SK-N-SH (cell line): ENCODE results near the gene CACNA1A. TPM values are rescaled to one million over a fixed set of nuclear protein-coding genes. Genes with fewer than 3 reads are reported as not detected.

ENCODE experiments used
- CTCF ChIA-PET: fragments of 300-600, 350-600 bp; formaldehyde crosslinking; extraction: SDS; loops from one replicate; lab custom pipeline; 2021; lab: Yijun Ruan, JAX
- POLR2A ChIA-PET: fragments of 350-600 bp; sonication (Branson Sonifier 250); formaldehyde crosslinking; extraction: SDS; loops from one replicate; lab custom pipeline; 2020; ENCODE audit warnings: antibody characterized with exemption, inconsistent platforms; lab: Yijun Ruan, JAX
- DNase-seq: peaks from one replicate; pipeline ENCODE4 v3.0.0; 2012
- H2AFZ ChIP-seq: fragments of 200-600 bp; sonication (generic); 2 replicates; pipeline ENCODE4 v1.8.1; 2016; ENCODE audit warnings: antibody characterized with exemption, mild to moderate bottlenecking, low read depth
- H3F3A ChIP-seq: fragments of 200-600 bp; sonication (generic); replicated peaks from 2 replicates; pipeline ENCODE3; 2016; ENCODE audit warnings: antibody characterized with exemption, mild to moderate bottlenecking; ENCODE audit not compliant: insufficient read depth
- H3K27ac ChIP-seq, 2 experiments: fragments of 200-500 bp in 1 of 2; fragments of 200-600 bp in 1 of 2; sonication (Bioruptor generic) in 1 of 2; sonication (generic), shearing (Covaris generic) in 1 of 2; 2 replicates each; pipeline versions ENCODE4 v1.5.1 to v1.6.1; 2014 to 2016; ENCODE audit warnings: low read depth in 2 of 2, inconsistent platforms in 1 of 2, low read length in 1 of 2, mild to moderate bottlenecking in 1 of 2, mixed read lengths in 1 of 2
- H3K27me3 ChIP-seq: fragments of 200-600 bp; sonication (generic), shearing (Covaris generic); 2 replicates; pipeline ENCODE4 v1.6.1; 2016; ENCODE audit warnings: mixed run types; ENCODE audit not compliant: insufficient read depth
- H3K36me3 ChIP-seq, 2 experiments: fragments of 200-500 bp in 1 of 2; fragments of 200-600 bp in 1 of 2; sonication (Bioruptor generic) in 1 of 2; sonication (generic) in 1 of 2; replicated peaks in 1 of 2; 2 replicates each; pipeline versions ENCODE3 to v1.5.1; 2014 to 2016; ENCODE audit warnings: low read length in 1 of 2, mild to moderate bottlenecking in 1 of 2; ENCODE audit not compliant: insufficient read depth in 2 of 2, control insufficient read depth in 1 of 2
- H3K4me1 ChIP-seq, 2 experiments: fragments of 200-500 bp in 1 of 2; fragments of 200-600 bp in 1 of 2; sonication (Bioruptor generic) in 1 of 2; sonication (generic), shearing (Covaris generic) in 1 of 2; 2 replicates each; pipeline versions ENCODE4 v1.5.1 to v1.6.1; 2014 to 2016; ENCODE audit warnings: low read depth in 1 of 2, low read length in 1 of 2, mixed run types in 1 of 2; ENCODE audit not compliant: insufficient read depth in 2 of 2, control insufficient read depth in 1 of 2
- H3K4me2 ChIP-seq: fragments of 200-600 bp; sonication (generic), shearing (Covaris generic); 2 replicates; pipeline ENCODE4 v1.6.1; 2017; ENCODE audit warnings: mixed run types
- H3K4me3 ChIP-seq, 2 experiments: fragments of 200-500 bp in 1 of 2; fragments of 200-600 bp in 1 of 2; sonication (Bioruptor generic) in 1 of 2; sonication (generic), shearing (Covaris generic) in 1 of 2; 2 replicates each; pipeline versions ENCODE4 v1.5.1 to v1.8.1; 2014 to 2016; ENCODE audit warnings: low read depth in 2 of 2, inconsistent platforms in 1 of 2, low read length in 1 of 2, mild to moderate bottlenecking in 1 of 2, mixed read lengths in 1 of 2, moderate library complexity in 1 of 2
- H3K79me2 ChIP-seq: fragments of 200-600 bp; sonication (generic); 2 replicates; pipeline ENCODE4 v1.8.1; 2017; ENCODE audit warnings: mild to moderate bottlenecking; ENCODE audit not compliant: insufficient read depth
- H3K9ac ChIP-seq: fragments of 200-600 bp; sonication (generic); 2 replicates; pipeline ENCODE4 v1.6.1; 2017; ENCODE audit warnings: mixed run types
- H3K9me2 ChIP-seq: fragments of 200-600 bp; sonication (generic); 2 replicates; pipeline ENCODE4 v1.6.1; 2017; ENCODE audit warnings: mixed run types
- H3K9me3 ChIP-seq: fragments of 200-600 bp; sonication (generic); 2 replicates; pipeline ENCODE4 v1.6.1; 2017; ENCODE audit warnings: mixed run types, mild to moderate bottlenecking, moderate library complexity
- H4K20me1 ChIP-seq: fragments of 200-600 bp; sonication (generic); 2 replicates; pipeline ENCODE4 v1.6.1; 2017; ENCODE audit warnings: mild to moderate bottlenecking, mixed run types; ENCODE audit not compliant: insufficient read depth
- ELF1 ChIP-seq: IDR thresholded peaks from 2 replicates; pipeline ENCODE4 v1.4.0; 2012
- FOSL2 ChIP-seq: IDR thresholded peaks from 2 replicates; pipeline ENCODE4 v1.4.0; 2012; ENCODE audit warnings: low read depth, mild to moderate bottlenecking, moderate library complexity, borderline replicate concordance
- FOXJ3 ChIP-seq: sonication (generic); formaldehyde crosslinking; IDR thresholded peaks from 2 replicates; pipeline ENCODE4 v1.5.1; 2020; ENCODE audit warnings: mild to moderate bottlenecking, missing genetic modification reagents
- GABPA ChIP-seq: IDR thresholded peaks from 2 replicates; pipeline ENCODE4 v1.4.0; 2012; ENCODE audit warnings: low read depth, mild to moderate bottlenecking
- JUND ChIP-seq: IDR thresholded peaks from 2 replicates; pipeline ENCODE4 v1.4.0; 2012
- NFIC ChIP-seq: IDR thresholded peaks from 2 replicates; pipeline ENCODE4 v1.4.0; 2012; ENCODE audit warnings: borderline replicate concordance
- POLR2AphosphoS5 ChIP-seq: IDR thresholded peaks from 2 replicates; pipeline ENCODE4 v1.6.1; 2012; ENCODE audit warnings: low read depth, low read length
- RAD21 ChIP-seq: IDR thresholded peaks from 2 replicates; pipeline ENCODE4 v1.6.1; 2012; ENCODE audit warnings: mild to moderate bottlenecking, low read length
- USF1 ChIP-seq: IDR thresholded peaks from 2 replicates; pipeline ENCODE4 v1.4.0; 2012; ENCODE audit warnings: low read depth, borderline replicate concordance
- YY1 ChIP-seq: IDR thresholded peaks from 2 replicates; pipeline ENCODE4 v1.4.0; 2012; ENCODE audit warnings: low read depth, mild to moderate bottlenecking
- WGBS: methylation state at CpG from one replicate; pipeline ENCODE4 v1.1.6; 2017; ENCODE audit warnings: low lambda C conversion rate; 5-methylcytosine and 5-hydroxymethylcytosine counted together
- polyA plus RNA-seq, 3 experiments: library from polyadenylated mRNA; depleted of rRNA; stranded (reverse); fragments of >200 nt; gene quantifications; 2 replicates each; pipeline ENCODE4 v1.2.3, GENCODE V29; 2012
- TF ChIP-seq, protein P1 (sequence below): IDR thresholded peaks from 2 replicates; pipeline ENCODE4 v1.6.1; 2012; ENCODE audit warnings: mild to moderate bottlenecking, low read depth, low read length, moderate library complexity
- TF ChIP-seq, protein P2 (sequence below): fragments of 150-350 bp; IDR thresholded peaks from 2 replicates; pipeline ENCODE4 v1.6.1; 2016; ENCODE audit warnings: mild to moderate bottlenecking, low read depth, low read length

CACNA1A gene
- polyA plus RNA-seq, 1 of the 3 experiments (the other 2 are of a cell fraction): 1.3 TPM

GRCh38 chr19:13398780-13399726 is 107.2 kb downstream of the CACNA1A start (continued):
- TF ChIP-seq NFIC (peak; percentile 59), FOXJ3 (CRISPR knock-in tag) (no peak), YY1 (peak; percentile 22; the same call in 1 of the 2 replicates), FOSL2 (peak; percentile 99), JUND (peak; percentile 92)

- H3K9me2 ChIP-seq: no peaks in the 10 kb centered on the region
- peaks cover 28% of the 10 kb centered on the region for H3F3A ChIP-seq
- peaks cover 0 to 16% of the 10 kb centered on the region in 2 experiments; a peak in 2 of 4 replicates for H3K4me1 ChIP-seq
- H3K36me3 ChIP-seq: no peaks in the 10 kb centered on the region
- no peaks in the 10 kb centered on the region for H3K9me3 ChIP-seq
- DNase-seq: no peak
- H3K27me3 ChIP-seq: 0 out of 2 replicates have a peak, but pooled peaks cover 4% of the 10 kb centered on the region
- WGBS: 23% methylated on average over 4 of the region's 4 CpGs
- peak overlapping the region; percentile 73; the same call in 1 of the 2 replicates for H2AFZ ChIP-seq
- H3K27ac ChIP-seq: peak overlapping the region in 1 of 2 experiments; percentile 94; a peak in 2 of 4 replicates
- CTCF ChIA-PET: interaction anchor here (0.7 kb wide), 1 partner anchor 135 kb away, joined by 3 read pairs; no protein-coding TSS in a partner anchor
- peak overlapping the region; percentile 59; the same call in 1 of the 2 replicates for H3K9ac ChIP-seq
- H4K20me1 ChIP-seq: no peaks in the 10 kb centered on the region
- POLR2A ChIA-PET: no interaction called here
- TF ChIP-seq NFIC (no peak), ELF1 (no peak), USF1 (no peak), POLR2AphosphoS5 (no peak), FOXJ3 (CRISPR knock-in tag) (no peak)
- peak overlapping the region; percentile 79 for H3K4me2 ChIP-seq
- H3K79me2 ChIP-seq: no peaks in the 10 kb centered on the region
- H3K4me3 ChIP-seq: no peak overlapping the region; a peak in 1 of 4 replicates
These were observed 108.1 kb downstream of the CACNA1A start for GRCh38 chr19:13398182-13398581.

- peaks cover 18% of the 10 kb centered on the region; the same call in 1 of the 2 replicates for H3K27me3 ChIP-seq
- TF ChIP-seq, protein P1, sequence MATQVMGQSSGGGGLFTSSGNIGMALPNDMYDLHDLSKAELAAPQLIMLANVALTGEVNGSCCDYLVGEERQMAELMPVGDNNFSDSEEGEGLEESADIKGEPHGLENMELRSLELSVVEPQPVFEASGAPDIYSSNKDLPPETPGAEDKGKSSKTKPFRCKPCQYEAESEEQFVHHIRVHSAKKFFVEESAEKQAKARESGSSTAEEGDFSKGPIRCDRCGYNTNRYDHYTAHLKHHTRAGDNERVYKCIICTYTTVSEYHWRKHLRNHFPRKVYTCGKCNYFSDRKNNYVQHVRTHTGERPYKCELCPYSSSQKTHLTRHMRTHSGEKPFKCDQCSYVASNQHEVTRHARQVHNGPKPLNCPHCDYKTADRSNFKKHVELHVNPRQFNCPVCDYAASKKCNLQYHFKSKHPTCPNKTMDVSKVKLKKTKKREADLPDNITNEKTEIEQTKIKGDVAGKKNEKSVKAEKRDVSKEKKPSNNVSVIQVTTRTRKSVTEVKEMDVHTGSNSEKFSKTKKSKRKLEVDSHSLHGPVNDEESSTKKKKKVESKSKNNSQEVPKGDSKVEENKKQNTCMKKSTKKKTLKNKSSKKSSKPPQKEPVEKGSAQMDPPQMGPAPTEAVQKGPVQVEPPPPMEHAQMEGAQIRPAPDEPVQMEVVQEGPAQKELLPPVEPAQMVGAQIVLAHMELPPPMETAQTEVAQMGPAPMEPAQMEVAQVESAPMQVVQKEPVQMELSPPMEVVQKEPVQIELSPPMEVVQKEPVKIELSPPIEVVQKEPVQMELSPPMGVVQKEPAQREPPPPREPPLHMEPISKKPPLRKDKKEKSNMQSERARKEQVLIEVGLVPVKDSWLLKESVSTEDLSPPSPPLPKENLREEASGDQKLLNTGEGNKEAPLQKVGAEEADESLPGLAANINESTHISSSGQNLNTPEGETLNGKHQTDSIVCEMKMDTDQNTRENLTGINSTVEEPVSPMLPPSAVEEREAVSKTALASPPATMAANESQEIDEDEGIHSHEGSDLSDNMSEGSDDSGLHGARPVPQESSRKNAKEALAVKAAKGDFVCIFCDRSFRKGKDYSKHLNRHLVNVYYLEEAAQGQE: no peak
- TF ChIP-seq GABPA: peak; percentile 73
- TF ChIP-seq, protein P2, sequence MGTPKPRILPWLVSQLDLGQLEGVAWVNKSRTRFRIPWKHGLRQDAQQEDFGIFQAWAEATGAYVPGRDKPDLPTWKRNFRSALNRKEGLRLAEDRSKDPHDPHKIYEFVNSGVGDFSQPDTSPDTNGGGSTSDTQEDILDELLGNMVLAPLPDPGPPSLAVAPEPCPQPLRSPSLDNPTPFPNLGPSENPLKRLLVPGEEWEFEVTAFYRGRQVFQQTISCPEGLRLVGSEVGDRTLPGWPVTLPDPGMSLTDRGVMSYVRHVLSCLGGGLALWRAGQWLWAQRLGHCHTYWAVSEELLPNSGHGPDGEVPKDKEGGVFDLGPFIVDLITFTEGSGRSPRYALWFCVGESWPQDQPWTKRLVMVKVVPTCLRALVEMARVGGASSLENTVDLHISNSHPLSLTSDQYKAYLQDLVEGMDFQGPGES: no peak
- TF ChIP-seq POLR2AphosphoS5: no peak
- TF ChIP-seq RAD21: no peak
- TF ChIP-seq USF1: peak; percentile 64; the same call in 1 of the 2 replicates
- peak; percentile 67; the same call in 1 of the 2 replicates for TF ChIP-seq ELF1
- TF ChIP-seq, all 33 proteins: peak for 3
- WGBS: 24% methylated on average over 18 of the region's 18 CpGs
- ChIA-PET POLR2A (no interaction called here), CTCF (no interaction called here)
- H3K4me2 ChIP-seq: peak overlapping the region; percentile 18; the same call in 1 of the 2 replicates
- no peak overlapping the region for H3K4me3 ChIP-seq
- H3F3A ChIP-seq: peaks cover 28% of the 10 kb centered on the region
- no peaks in the 10 kb centered on the region for H3K79me2 ChIP-seq
- no peak overlapping the region for H3K27ac ChIP-seq
- no peaks in the 10 kb centered on the region for H3K9me2 ChIP-seq
- H2AFZ ChIP-seq: no peak overlapping the region
- no peak overlapping the region for H3K9ac ChIP-seq
- H3K36me3 ChIP-seq: no peaks in the 10 kb centered on the region
- H4K20me1 ChIP-seq: no peaks in the 10 kb centered on the region
- H3K9me3 ChIP-seq: no peaks in the 10 kb centered on the region
- DNase-seq: no peak
- H3K4me1 ChIP-seq: peaks cover 0 to 16% of the 10 kb centered on the region in 2 experiments; a peak in 2 of 4 replicates
These were observed 109.8 kb downstream of the CACNA1A start for GRCh38 chr19:13396250-13397080.
